Measurements from ENCODE around the gene JPH2.
"Not testable (repeated sequence)": the region's sequence is repeated elsewhere in the genome, so short reads cannot be mapped to it uniquely, and the experiment has no call there.

The JPH2 gene

DNA sequence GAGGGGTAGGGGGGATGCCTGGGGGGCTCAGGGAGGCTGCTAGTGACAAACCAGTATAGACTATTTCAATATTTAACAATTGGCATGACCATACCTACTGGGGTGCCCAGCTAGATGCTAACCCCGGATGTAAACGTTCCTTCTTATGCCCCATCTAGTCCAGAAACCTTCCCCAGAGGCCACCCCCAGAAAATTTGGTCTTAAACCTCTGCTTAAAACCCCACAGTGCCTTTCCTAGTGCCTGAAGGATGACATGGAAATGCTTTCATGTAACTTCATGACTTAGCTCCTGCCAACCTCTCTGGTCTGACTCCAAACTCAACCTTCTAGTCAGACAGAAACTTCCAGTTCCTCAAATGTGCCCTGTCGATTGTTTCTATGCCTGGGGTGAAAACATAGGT, 52.0 kb downstream of the JPH2 start:
- H3K4me3 ChIP-seq (ENCODE audit: control insufficient read depth, low read depth, low read length): no peak overlapping the region
- DNase-seq (ENCODE audit: low read depth): no peak
- no peak for TF ChIP-seq CTCF (conservative IDR thresholded peaks at IDR 0.05; ENCODE audit: control insufficient read depth, insufficient read depth, low read depth, low read length)

- DNase-seq (ENCODE audit: low read depth): no peak
- no peak for TF ChIP-seq CTCF (conservative IDR thresholded peaks at IDR 0.05; ENCODE audit: control insufficient read depth, insufficient read depth, low read depth, low read length)
- no peak overlapping the region for H3K4me3 ChIP-seq (ENCODE audit: control insufficient read depth, low read depth, low read length)
Measured at GRCh38 chr20:44133424-44133823, 53.6 kb downstream of the JPH2 start.

DNA sequence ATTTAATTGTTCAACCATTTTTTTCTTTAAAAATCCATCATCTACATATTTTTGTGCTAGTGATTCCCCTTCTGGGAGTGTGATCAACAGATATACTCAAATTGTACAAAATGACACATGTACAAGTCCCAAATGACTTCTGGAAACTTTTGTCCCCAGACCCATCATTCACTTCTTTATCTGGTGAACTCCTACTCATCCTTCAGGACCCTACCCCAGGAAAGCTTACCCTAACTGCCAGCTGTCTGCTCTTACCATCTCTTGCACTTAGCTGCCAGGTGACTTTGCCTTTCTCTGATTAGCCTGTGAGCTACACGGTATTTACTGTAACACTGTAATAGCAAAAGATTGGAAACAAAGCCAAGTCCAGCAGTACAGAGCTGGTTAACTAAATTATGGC, 55.3 kb downstream of the JPH2 start:
- no peak overlapping the region for H3K4me3 ChIP-seq (ENCODE audit: control insufficient read depth, low read depth, low read length)
- TF ChIP-seq CTCF (conservative IDR thresholded peaks at IDR 0.05; ENCODE audit: control insufficient read depth, insufficient read depth, low read depth, low read length): no peak
- no peak for DNase-seq (ENCODE audit: low read depth)

DNA sequence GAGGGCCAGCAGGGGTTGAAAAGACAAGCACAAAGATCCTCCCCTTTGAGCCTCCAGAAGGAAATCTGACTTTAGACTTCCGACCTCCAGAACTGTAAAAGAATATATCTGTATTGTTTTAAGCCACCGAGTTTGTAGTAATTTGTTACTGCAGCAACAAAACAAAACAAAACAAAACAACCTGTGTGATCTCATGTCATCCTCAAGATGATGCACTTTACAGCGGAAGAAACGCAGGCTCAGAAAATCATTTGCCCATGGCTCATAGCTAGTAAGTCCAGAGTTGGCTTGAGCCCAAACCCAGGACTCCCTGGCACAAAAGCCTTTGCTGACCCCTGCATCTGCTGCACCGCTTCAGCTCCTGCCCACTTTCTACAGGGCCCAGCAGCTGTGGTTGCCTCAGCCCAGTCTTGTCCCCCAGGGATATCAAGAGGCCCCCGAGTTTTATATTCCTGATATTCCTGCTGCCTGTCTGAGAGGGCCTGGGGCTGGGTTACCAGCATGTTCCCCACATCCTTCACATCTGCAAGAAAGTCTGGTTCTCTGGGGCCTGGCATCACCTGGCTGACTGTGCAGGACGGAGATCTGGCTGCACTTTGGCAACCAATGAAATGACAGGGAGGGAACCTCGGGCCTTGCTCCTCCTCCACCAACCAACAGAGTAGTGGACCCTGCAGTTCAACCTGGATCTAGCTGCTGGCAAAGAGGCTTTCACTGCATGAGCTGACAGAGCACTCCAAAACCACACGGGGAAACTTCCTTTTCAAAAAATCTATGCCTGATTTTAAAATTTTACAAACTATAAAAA, 56.9 kb downstream of the JPH2 start:
- peak; percentile 38 for DNase-seq (ENCODE audit: low read depth)
- TF ChIP-seq CTCF (conservative IDR thresholded peaks at IDR 0.05; ENCODE audit: control insufficient read depth, insufficient read depth, low read depth, low read length): no peak
- no peak overlapping the region for H3K4me3 ChIP-seq (ENCODE audit: control insufficient read depth, low read depth, low read length)

GRCh38 chr20:44129300-44129699, 57.7 kb downstream of the JPH2 start:
- H3K4me3 ChIP-seq (ENCODE audit: control insufficient read depth, low read depth, low read length); DNase-seq (ENCODE audit: low read depth): not testable (repeated sequence)

DNA sequence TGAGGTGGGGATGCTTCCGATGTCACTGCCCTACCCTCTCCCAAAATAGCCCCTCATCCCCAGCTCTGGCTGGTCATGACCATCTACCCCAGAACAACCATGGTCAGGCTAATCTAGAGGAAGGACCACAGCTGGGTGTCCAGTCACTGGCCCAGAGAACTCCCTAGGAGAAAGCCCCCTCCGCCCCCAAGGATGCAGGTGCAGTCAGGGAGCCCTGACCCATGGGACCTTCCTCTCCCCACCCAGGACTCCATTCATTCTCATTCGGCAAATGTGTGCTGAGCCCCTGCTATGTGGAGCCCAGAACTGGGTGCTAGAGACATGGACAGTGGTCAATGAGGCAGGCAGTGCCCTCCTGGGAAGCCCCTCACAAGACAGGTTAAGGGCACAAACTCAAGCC, 60.5 kb downstream of the JPH2 start:
- no peak overlapping the region for H3K4me3 ChIP-seq (ENCODE audit: control insufficient read depth, low read depth, low read length)
- TF ChIP-seq CTCF (conservative IDR thresholded peaks at IDR 0.05; ENCODE audit: control insufficient read depth, insufficient read depth, low read depth, low read length): no peak
- no peak for DNase-seq (ENCODE audit: low read depth)

DNA sequence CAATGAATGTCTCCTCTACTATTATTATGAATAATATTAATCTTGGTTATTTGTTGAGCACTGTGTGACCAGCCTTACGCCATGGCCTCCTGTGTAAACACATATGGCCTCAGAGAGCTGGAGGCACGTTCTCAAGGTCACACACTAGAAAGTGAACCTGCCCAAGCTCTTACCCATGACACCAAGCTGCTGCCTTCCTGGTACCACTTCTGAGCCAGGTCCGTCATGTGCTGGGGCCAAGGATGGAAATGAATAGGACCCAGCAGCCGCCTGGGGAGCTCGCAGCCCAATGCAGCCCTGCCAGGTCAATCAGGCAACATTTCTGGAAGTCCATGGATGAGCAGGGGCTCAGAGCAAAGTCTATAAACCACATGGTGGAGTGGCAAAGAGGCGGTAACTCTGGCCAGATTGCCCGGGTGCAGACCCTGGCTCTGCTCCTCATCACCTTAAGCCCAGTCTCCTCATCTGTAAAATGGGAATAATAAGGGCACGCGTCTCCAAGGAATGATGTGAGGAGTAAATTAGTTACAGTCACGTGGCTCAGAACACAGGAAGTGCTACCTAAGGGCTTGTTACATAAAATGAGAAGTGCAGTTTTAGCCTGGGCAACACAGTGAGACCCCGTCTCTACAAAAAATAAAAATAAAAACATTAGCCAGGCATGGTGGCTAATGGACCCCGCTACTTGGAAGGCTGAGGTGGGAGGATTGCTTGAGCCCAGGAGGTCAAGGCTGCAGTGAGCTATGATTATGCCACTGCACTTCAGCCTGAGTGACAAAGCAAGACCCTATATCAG, 61.5 kb downstream of the JPH2 start:
- TF ChIP-seq CTCF (conservative IDR thresholded peaks at IDR 0.05; ENCODE audit: control insufficient read depth, insufficient read depth, low read depth, low read length): no peak
- DNase-seq (ENCODE audit: low read depth): no peak
- no peak overlapping the region for H3K4me3 ChIP-seq (ENCODE audit: control insufficient read depth, low read depth, low read length)

Measured in fibroblast of mammary gland (primary cell).